HCT116 (cell line): ENCODE results near the gene MRPL37.

Source experiments
- CTCF ChIP-seq, 3 experiments: fragments of 200-600 bp in 1 of 3; sonication (generic) in 1 of 3; IDR thresholded peaks in 2 of 3; conservative IDR thresholded peaks in 1 of 3; 2 replicates each; pipeline ENCODE4 v1.5.1; 2012 to 2017; ENCODE audit warnings: low read depth in 2 of 3, low read length in 2 of 3, antibody characterized with exemption in 1 of 3, borderline replicate concordance in 1 of 3, control low read depth in 1 of 3, mild to moderate bottlenecking in 1 of 3, mixed read lengths in 1 of 3, mixed run types in 1 of 3, moderate library complexity in 1 of 3; ENCODE audit not compliant: insufficient read depth in 1 of 3
- EZH2 ChIP-seq: fragments of 200-600 bp; sonication (generic); IDR thresholded peaks from 2 replicates; pipeline ENCODE4 v1.6.1; 2017; ENCODE audit warnings: antibody characterized with exemption, mixed run types
- EZH2phosphoT487 ChIP-seq: fragments of 200-600 bp; IDR thresholded peaks from 2 replicates; pipeline ENCODE4 v1.6.1; 2018; ENCODE audit warnings: antibody characterized with exemption, borderline replicate concordance
- MAX ChIP-seq: IDR thresholded peaks from 2 replicates; pipeline ENCODE4 v1.6.1; 2012
- POLR2A ChIP-seq: IDR thresholded peaks from 2 replicates; pipeline ENCODE4 v1.7.0; 2011; ENCODE audit warnings: borderline replicate concordance; ENCODE audit not compliant: insufficient read depth, insufficient read length; ENCODE audit errors: extremely low read depth
- POLR2AphosphoS5 ChIP-seq: IDR thresholded peaks from 2 replicates; pipeline ENCODE4 v1.6.1; 2011; ENCODE audit warnings: mild to moderate bottlenecking, low read depth, low read length, moderate library complexity
- SIN3A ChIP-seq: IDR thresholded peaks from 2 replicates; pipeline ENCODE4 v1.6.1; 2012; ENCODE audit warnings: low read depth
- SP1 ChIP-seq: IDR thresholded peaks from 2 replicates; pipeline ENCODE4 v1.6.1; 2012; ENCODE audit warnings: low read depth
- ZFX ChIP-seq: fragments of 450-650 bp; IDR thresholded peaks from 2 replicates; pipeline ENCODE4 v1.6.1; 2017
- ZNF274 ChIP-seq: fragments of 200-500 bp; sonication (Bioruptor generic); IDR thresholded peaks from 2 replicates; pipeline ENCODE4 v1.6.1; 2014; ENCODE audit warnings: mild to moderate bottlenecking, low read depth, low read length, inconsistent platforms

GRCh38 chr1:54212872-54213271 lies 12.9 kb downstream of the MRPL37 start:
- TF ChIP-seq CTCF (IDR thresholded peaks at IDR 0.05 in 2 of 3, conservative IDR thresholded peaks at IDR 0.05 in 1 of 3; ENCODE audit: borderline replicate concordance in 1 of 3, insufficient read depth in 1 of 3, low read depth in 2 of 3, low read length in 2 of 3) (no peak), POLR2AphosphoS5 (no peak), EZH2 (no peak), POLR2A (no peak), ZFX (no peak), SP1 (no peak), SIN3A (no peak), ZNF274 (no peak), EZH2phosphoT487 (no peak), MAX (no peak)
